CD4-positive, alpha-beta T cell (primary cell): ENCODE data around the gene SHANK1. TPM values are rescaled to one million over a fixed set of nuclear protein-coding genes. Genes with fewer than 3 reads are reported as not detected.

ENCODE experiments used
- ATAC-seq: fragments of 200-7000 bp; cut with Tn5 transposase; one replicate; pipeline ENCODE4 v1.10.0; 2022; ENCODE audit warnings: mild to moderate bottlenecking; ENCODE audit not compliant: poor library complexity
- CTCF ChIA-PET: fragments of 350-600 bp; sonication (Branson Sonifier 250); formaldehyde crosslinking; loops from one replicate; lab custom pipeline; 2021; ENCODE audit warnings: antibody characterized with exemption, inconsistent platforms; lab: Charles Lee
- POLR2A ChIA-PET: fragments of 350-600 bp; sonication (Branson Sonifier 250); formaldehyde crosslinking; loops from one replicate; lab custom pipeline; 2021; ENCODE audit warnings: antibody characterized with exemption, inconsistent platforms; lab: Charles Lee
- DNase-seq, 14 experiments: peaks; one replicate each; pipeline ENCODE4 v3.0.0-alpha.2; 2013 to 2020; ENCODE audit warnings: mixed read lengths in 2 of 14
- H3K27ac ChIP-seq, 2 donors: one replicate each; pipeline versions ENCODE4 v1.5.1 to v1.7.0; 2013; ENCODE audit warnings: low read length in 2 of 2, low read depth in 1 of 2, mild to moderate bottlenecking in 1 of 2
- H3K27me3 ChIP-seq, 2 experiments: 1 replicate in 1 of 2; 2 replicates in 1 of 2; pipeline versions ENCODE4 v1.6.1 to v1.7.0; 2013; ENCODE audit warnings: low read length in 2 of 2, control low read depth in 1 of 2, mild to moderate bottlenecking in 1 of 2, moderate library complexity in 1 of 2; ENCODE audit not compliant: insufficient read depth in 2 of 2, control insufficient read depth in 1 of 2
- H3K36me3 ChIP-seq: one replicate; pipeline ENCODE4 v1.6.1; 2013; ENCODE audit warnings: low read length, control low read depth; ENCODE audit not compliant: insufficient read depth
- H3K4me1 ChIP-seq: one replicate; pipeline ENCODE4 v1.6.1; 2013; ENCODE audit warnings: low read length, control low read depth; ENCODE audit not compliant: insufficient read depth
- H3K4me3 ChIP-seq: one replicate; pipeline ENCODE4 v1.5.1; 2013; ENCODE audit warnings: mild to moderate bottlenecking, low read length, moderate library complexity
- H3K9me3 ChIP-seq, 2 experiments: 1 replicate in 1 of 2; 2 replicates in 1 of 2; pipeline versions ENCODE4 v1.6.1 to v1.7.0; 2013; ENCODE audit warnings: low read length in 2 of 2, mild to moderate bottlenecking in 2 of 2, control low read depth in 1 of 2, moderate library complexity in 1 of 2; ENCODE audit not compliant: control insufficient read depth in 1 of 2, insufficient read depth in 1 of 2
- H3K27ac Mint-ChIP-seq: one replicate; pipeline ENCODE4 v1.8.0; 2020; ENCODE audit warnings: mixed read lengths
- H3K27me3 Mint-ChIP-seq: one replicate; pipeline ENCODE4 v1.8.0; 2021; ENCODE audit warnings: mixed read lengths
- H3K36me3 Mint-ChIP-seq: one replicate; pipeline ENCODE4 v1.8.0; 2021; ENCODE audit warnings: low read depth, mixed read lengths
- H3K4me1 Mint-ChIP-seq: one replicate; pipeline ENCODE4 v1.8.0; 2021; ENCODE audit warnings: low read depth, mixed read lengths
- H3K4me3 Mint-ChIP-seq: one replicate; pipeline ENCODE4 v1.8.0; 2020; ENCODE audit warnings: mild to moderate bottlenecking, mixed read lengths
- H3K9me3 Mint-ChIP-seq: one replicate; pipeline ENCODE4 v1.8.0; 2020; ENCODE audit warnings: mixed read lengths
- CTCF ChIP-seq: fragments of 200-600 bp; IDR thresholded peaks from one replicate; pipeline ENCODE4 v1.8.0; 2022; ENCODE audit warnings: antibody characterized with exemption, mild to moderate bottlenecking
- intact Hi-C, 2 experiments: fragments of 100-400 bp; cut with DNase I in 1 of 2; cut with micrococcal nuclease in 1 of 2; formaldehyde crosslinking; loops; one replicate each; pipeline versions ENCODE4 v1.15.1 to v1.9.0; 2023 to 2025; cut with DNase I, micrococcal nuclease
- total RNA-seq, 174 experiments: library from RNA in 2 of 174; stranded (reverse) in 2 of 174; gene quantifications; one replicate each; pipeline ENCODE4 v1.2.3 and lab custom pipeline; 2021 to 2026

SHANK1 gene
- total RNA-seq, 2 experiments from 2014 or later: not detected

GRCh38 chr19:50632151-50632835 is 87.3 kb downstream of the SHANK1 start:
- Mint-ChIP-seq H3K4me3 (no peak overlapping the region), H3K27me3 (peaks cover 54% of the 10 kb centered on the region), H3K9me3 (peaks cover 11% of the 10 kb centered on the region), H3K36me3 (peaks cover 4% of the 10 kb centered on the region), H3K27ac (no peak overlapping the region), H3K4me1 (no peaks in the 10 kb centered on the region)
- ChIA-PET CTCF (no interaction called here), POLR2A (no interaction called here)
- no peak overlapping the region for H3K4me3 ChIP-seq
- intact Hi-C loops: no loop called here
- H3K36me3 ChIP-seq: no peaks in the 10 kb centered on the region
- TF ChIP-seq CTCF: no peak
- no peaks in the 10 kb centered on the region for H3K4me1 ChIP-seq
- ATAC-seq (no peak), DNase-seq (no peak)
- peaks cover 6 to 12% of the 10 kb centered on the region in 2 experiments for H3K27me3 ChIP-seq
- H3K9me3 ChIP-seq: peaks cover 29 to 52% of the 10 kb centered on the region in 2 experiments
- H3K27ac ChIP-seq: no peak overlapping the region

- CTCF ChIA-PET: no interaction called here
- intact Hi-C loops: no loop called here
- peaks cover 20 to 35% of the 10 kb centered on the region in 2 experiments for H3K9me3 ChIP-seq
- TF ChIP-seq CTCF: no peak
- no peak overlapping the region for H3K4me3 Mint-ChIP-seq
- no peaks in the 10 kb centered on the region for H3K36me3 ChIP-seq
- no peak overlapping the region for H3K27ac ChIP-seq
- no peak for ATAC-seq
- no peaks in the 10 kb centered on the region for H3K4me1 ChIP-seq
- H3K27ac Mint-ChIP-seq: no peak overlapping the region
- H3K27me3 Mint-ChIP-seq: peaks cover 38% of the 10 kb centered on the region
- H3K27me3 ChIP-seq: no peaks in the 10 kb centered on the region
- DNase-seq: no peak
- H3K9me3 Mint-ChIP-seq: peaks cover 7% of the 10 kb centered on the region
- no peak overlapping the region for H3K4me3 ChIP-seq
- POLR2A ChIA-PET: no interaction called here
- no peaks in the 10 kb centered on the region for H3K36me3 Mint-ChIP-seq
- H3K4me1 Mint-ChIP-seq: no peaks in the 10 kb centered on the region
Measured at GRCh38 chr19:50629801-50630200, 89.8 kb downstream of the SHANK1 start.

- Mint-ChIP-seq H3K4me1 (no peaks in the 10 kb centered on the region), H3K36me3 (no peaks in the 10 kb centered on the region), H3K4me3 (no peak overlapping the region), H3K9me3 (peaks cover 6% of the 10 kb centered on the region), H3K27ac (no peak overlapping the region), H3K27me3 (peaks cover 38% of the 10 kb centered on the region)
- no peaks in the 10 kb centered on the region for H3K27me3 ChIP-seq
- ATAC-seq (no peak), DNase-seq (no peak)
- ChIA-PET POLR2A (no interaction called here), CTCF (no interaction called here)
- no peak overlapping the region for H3K27ac ChIP-seq
- H3K9me3 ChIP-seq: peaks cover 14 to 30% of the 10 kb centered on the region in 2 experiments
- H3K4me3 ChIP-seq: no peak overlapping the region
- H3K4me1 ChIP-seq: no peaks in the 10 kb centered on the region
- no peak for TF ChIP-seq CTCF
- H3K36me3 ChIP-seq: no peaks in the 10 kb centered on the region
- intact Hi-C loops: no loop called here
Measured at GRCh38 chr19:50629194-50629593, 90.4 kb downstream of the SHANK1 start.
